Mononuclear cell (primary cell): ENCODE results near the gene NAA60. TPM values are rescaled to one million over a fixed set of nuclear protein-coding genes. Genes with fewer than 3 reads are reported as not detected.

Experiments used
- H3K27me3 ChIP-seq: 2 replicates; pipeline ENCODE4 v1.6.0; 2011; ENCODE audit warnings: low read length, control low read depth; ENCODE audit not compliant: insufficient read depth
- H3K4me1 ChIP-seq: 2 replicates; pipeline ENCODE4 v1.5.1; 2011; ENCODE audit warnings: mild to moderate bottlenecking, low read length, control low read depth; ENCODE audit not compliant: insufficient read depth
- H3K4me3 ChIP-seq: 2 replicates; pipeline ENCODE4 v1.5.1; 2011; ENCODE audit warnings: mild to moderate bottlenecking, low read length, moderate library complexity
- H3K9me3 ChIP-seq: 2 replicates; pipeline ENCODE4 v1.5.1; 2011; ENCODE audit warnings: low read depth, mild to moderate bottlenecking, control low read depth, low read length
- total RNA-seq: library from RNA; depleted of rRNA; stranded (reverse); fragments of >200 nt; gene quantifications from one replicate; pipeline ENCODE4 v1.2.3, GENCODE V29; 2012

The NAA60 gene
- total RNA-seq, 1 donor, result 19.4 TPM

GRCh38 chr16:3528406-3528805, 84.9 kb downstream of the NAA60 start:
- Histone ChIP-seq H3K27me3 (no peaks in the 10 kb centered on the region), H3K4me3 (no peak overlapping the region), H3K4me1 (no peaks in the 10 kb centered on the region), H3K9me3 (no peaks in the 10 kb centered on the region)

- no peaks in the 10 kb centered on the region for H3K4me1 ChIP-seq
- no peaks in the 10 kb centered on the region for H3K9me3 ChIP-seq
- H3K27me3 ChIP-seq, result no peaks in the 10 kb centered on the region
- no peak overlapping the region for H3K4me3 ChIP-seq
Observed at GRCh38 chr16:3529175-3529574, 85.7 kb downstream of the NAA60 start.

- no peak overlapping the region for H3K4me3 ChIP-seq
- no peaks in the 10 kb centered on the region for H3K27me3 ChIP-seq
- H3K4me1 ChIP-seq, result no peaks in the 10 kb centered on the region
- H3K9me3 ChIP-seq, result no peaks in the 10 kb centered on the region
Observed at GRCh38 chr16:3530371-3530914, 87.0 kb downstream of the NAA60 start.

GRCh38 chr16:3532741-3533140, 89.3 kb downstream of the NAA60 start:
- no peak overlapping the region for H3K4me3 ChIP-seq
- H3K9me3 ChIP-seq, result no peaks in the 10 kb centered on the region
- no peaks in the 10 kb centered on the region for H3K4me1 ChIP-seq
- H3K27me3 ChIP-seq, result no peaks in the 10 kb centered on the region

GRCh38 chr16:3534126-3534525, 90.6 kb downstream of the NAA60 start:
- H3K4me1 ChIP-seq, result no peaks in the 10 kb centered on the region
- no peak overlapping the region for H3K4me3 ChIP-seq
- no peaks in the 10 kb centered on the region for H3K27me3 ChIP-seq
- H3K9me3 ChIP-seq, result no peaks in the 10 kb centered on the region

- H3K9me3 ChIP-seq, result no peaks in the 10 kb centered on the region
- H3K27me3 ChIP-seq, result no peaks in the 10 kb centered on the region
- H3K4me3 ChIP-seq, result no peak overlapping the region
- no peaks in the 10 kb centered on the region for H3K4me1 ChIP-seq
Observed at GRCh38 chr16:3536271-3536731, 92.8 kb downstream of the NAA60 start.

Other genes with a start within 250 kb of the NAA60 start
- gene ZNF200, start 208.5 kb upstream of the NAA60 start, total RNA-seq, result 4.5 TPM
- gene MEFV, start 187.0 kb upstream of the NAA60 start, total RNA-seq, result 26.7 TPM
- 49.7 TPM for gene ZNF263, start 160.2 kb upstream of the NAA60 start, total RNA-seq
- gene TIGD7, start 138.2 kb upstream of the NAA60 start, total RNA-seq, result 3.7 TPM
- 34.8 TPM for gene ZNF75A, start 138.2 kb upstream of the NAA60 start, total RNA-seq
- gene OR2C1, start 87.8 kb upstream of the NAA60 start, total RNA-seq, result not detected
- gene ZSCAN32, start 42.7 kb upstream of the NAA60 start, total RNA-seq, result 8.9 TPM
- gene ZNF174, start 42.5 kb upstream of the NAA60 start, total RNA-seq, result 6.0 TPM
- gene ZNF597, start 176 bp upstream of the NAA60 start, total RNA-seq, result 5.6 TPM
- not detected for gene C16orf90, start 51.8 kb downstream of the NAA60 start, total RNA-seq
- gene CLUAP1, start 57.3 kb downstream of the NAA60 start, total RNA-seq, result 5.8 TPM
- gene NLRC3, start 133.7 kb downstream of the NAA60 start, total RNA-seq, result 25.1 TPM
- 2.5 TPM for gene SLX4, start 167.9 kb downstream of the NAA60 start, total RNA-seq
- 5.7 TPM for gene DNASE1, start 211.0 kb downstream of the NAA60 start, total RNA-seq